ENCODE data around the gene DGKG. TPM values are rescaled to one million over a fixed set of nuclear protein-coding genes. Genes with fewer than 3 reads are reported as not detected.

DGKG gene
- total and polyA plus RNA-seq, 3 experiments from 2014 or later, result 0.04 to 0.20 TPM; not detected in 1

DNA sequence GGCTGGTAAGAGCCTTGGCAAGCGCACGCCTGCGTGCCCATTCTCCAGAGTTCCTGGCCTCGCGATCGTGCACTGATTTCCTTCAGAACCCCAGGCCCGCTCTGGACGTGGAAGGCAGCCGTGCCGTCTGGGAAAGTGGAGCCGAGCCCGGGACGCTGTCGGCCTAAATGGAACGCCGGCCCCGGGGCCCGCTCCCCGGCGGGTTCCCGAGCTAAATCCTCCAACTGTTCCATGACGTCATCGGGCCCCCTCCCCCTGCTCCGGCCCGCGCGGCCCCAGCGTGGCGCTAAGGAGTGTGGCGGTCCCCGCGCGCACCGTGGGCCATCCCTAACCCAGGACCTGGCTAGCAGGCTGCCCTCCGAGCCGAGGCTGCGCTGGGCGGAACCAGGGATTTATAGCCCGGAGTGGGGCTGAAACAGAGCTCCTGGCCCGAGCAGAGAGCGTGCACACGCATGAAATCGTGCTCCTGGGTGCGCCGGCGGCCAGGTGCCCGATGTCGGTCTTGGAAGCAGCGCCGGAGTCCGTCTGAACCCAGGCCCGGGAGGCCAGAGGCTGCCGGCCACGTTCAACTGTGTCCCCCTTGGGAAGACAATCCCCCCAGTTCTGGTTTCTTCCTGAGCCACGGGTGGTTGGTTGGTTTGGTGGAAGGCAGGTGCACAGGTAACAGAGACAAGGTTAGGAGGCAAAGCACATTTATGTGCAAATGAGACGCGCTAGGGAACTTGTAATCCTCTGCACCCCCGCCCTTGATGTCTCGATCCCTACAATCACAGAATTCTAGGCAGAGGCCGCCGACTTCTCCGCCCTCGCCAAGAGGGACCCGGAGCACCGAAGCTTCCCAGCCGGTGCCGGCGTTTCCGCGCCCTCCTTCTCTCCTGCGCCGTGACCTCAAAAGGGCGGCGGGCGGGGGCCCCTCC, 168.2 kb downstream of the DGKG start:
- H3K4me3 Mint-ChIP-seq, result no peak overlapping the region
- Histone ChIP-seq H3K27me3 (ENCODE audit: insufficient read depth, low read length, poor library complexity, severe bottlenecking) (peaks cover 9% of the 10 kb centered on the region), H3K36me3 (ENCODE audit: insufficient read depth, low read length) (no peaks in the 10 kb centered on the region), H3K9me3 (ENCODE audit: low read length) (no peaks in the 10 kb centered on the region), H3K4me1 (ENCODE audit: insufficient read depth, low read length) (no peaks in the 10 kb centered on the region), H3K4me3 (ENCODE audit: low read length) (no peak overlapping the region), H3K27ac (ENCODE audit: low read depth, low read length) (no peak overlapping the region)
- no peak overlapping the region for H3K27ac Mint-ChIP-seq
- no peak for DNase-seq
- no peaks in the 10 kb centered on the region for H3K9me3 Mint-ChIP-seq
- H3K4me1 Mint-ChIP-seq, result peaks cover 0 to 3% (median 2%) of the 10 kb centered on the region in 3 donors
- ChIA-PET CTCF (no interaction called here), POLR2A (interaction anchor here (0.6 kb wide), 1 partner anchor 81 kb away, joined by 7 read pairs; no protein-coding TSS in a partner anchor)
- H3K36me3 Mint-ChIP-seq, result no peaks in the 10 kb centered on the region
- H3K27me3 Mint-ChIP-seq, result peaks cover 16 to 27% of the 10 kb centered on the region in 2 donors

DNA sequence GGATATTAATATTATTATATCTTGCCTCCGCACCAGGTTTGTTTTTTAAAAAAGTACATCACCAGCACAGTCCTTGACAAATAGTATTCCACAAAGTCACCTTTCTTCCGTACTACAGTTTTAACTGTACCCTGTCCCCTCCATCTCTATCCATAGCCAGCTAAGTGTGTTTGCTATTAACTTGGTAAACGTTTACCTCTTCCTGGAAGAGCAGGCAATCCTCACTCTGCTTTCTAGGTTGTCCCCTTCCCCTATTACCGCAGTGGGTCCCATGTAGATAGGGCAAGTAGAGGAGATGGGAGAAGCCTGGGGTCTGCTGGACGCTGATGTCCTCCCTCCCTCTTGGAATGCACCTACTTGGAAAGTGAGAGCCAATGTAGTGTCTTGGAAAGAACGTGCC, 169.2 kb downstream of the DGKG start:
- H3K4me3 Mint-ChIP-seq, result no peak overlapping the region
- no peaks in the 10 kb centered on the region for H3K36me3 Mint-ChIP-seq
- Histone ChIP-seq H3K36me3 (ENCODE audit: insufficient read depth, low read length) (no peaks in the 10 kb centered on the region), H3K27ac (ENCODE audit: low read depth, low read length) (no peak overlapping the region), H3K4me3 (ENCODE audit: low read length) (no peak overlapping the region), H3K4me1 (ENCODE audit: insufficient read depth, low read length) (no peaks in the 10 kb centered on the region), H3K27me3 (ENCODE audit: insufficient read depth, low read length, poor library complexity, severe bottlenecking) (peaks cover 9% of the 10 kb centered on the region), H3K9me3 (ENCODE audit: low read length) (no peaks in the 10 kb centered on the region)
- H3K27ac Mint-ChIP-seq, result no peak overlapping the region
- no peak for DNase-seq
- H3K9me3 Mint-ChIP-seq, result no peaks in the 10 kb centered on the region
- CTCF ChIA-PET, result no interaction called here
- H3K27me3 Mint-ChIP-seq, result peaks cover 16 to 27% of the 10 kb centered on the region in 2 donors
- POLR2A ChIA-PET, result no interaction called here
- peaks cover 0 to 3% (median 2%) of the 10 kb centered on the region in 3 donors for H3K4me1 Mint-ChIP-seq

DNA sequence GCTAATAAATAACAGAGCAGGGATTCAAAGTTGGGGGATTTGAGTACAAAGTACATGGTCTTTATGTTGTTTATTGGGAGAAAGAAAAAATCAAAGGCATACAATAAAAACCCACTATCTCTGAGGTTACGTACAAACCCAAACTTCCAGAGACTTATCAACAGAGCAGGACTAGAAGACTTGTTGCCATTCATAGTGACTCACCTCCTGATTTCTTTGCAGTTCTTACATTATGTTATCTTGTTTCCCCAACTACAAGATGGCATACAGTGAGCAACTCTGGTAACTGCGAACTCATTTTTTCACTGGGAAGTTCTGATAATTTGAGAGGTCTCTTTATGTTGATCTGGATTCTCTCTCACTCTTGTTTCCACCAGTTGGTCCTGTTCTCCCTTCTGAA, 172.5 kb downstream of the DGKG start:
- Histone ChIP-seq H3K9me3 (ENCODE audit: low read length) (no peaks in the 10 kb centered on the region), H3K27me3 (ENCODE audit: insufficient read depth, low read length, poor library complexity, severe bottlenecking) (peaks cover 7% of the 10 kb centered on the region), H3K4me1 (ENCODE audit: insufficient read depth, low read length) (peaks cover 13% of the 10 kb centered on the region), H3K27ac (ENCODE audit: low read depth, low read length) (no peak overlapping the region), H3K36me3 (ENCODE audit: insufficient read depth, low read length) (no peaks in the 10 kb centered on the region), H3K4me3 (ENCODE audit: low read length) (no peak overlapping the region)
- H3K27me3 Mint-ChIP-seq, result peaks cover 9 to 17% of the 10 kb centered on the region in 2 donors
- H3K27ac Mint-ChIP-seq, result no peak overlapping the region
- POLR2A ChIA-PET, result no interaction called here
- no peaks in the 10 kb centered on the region for H3K9me3 Mint-ChIP-seq
- H3K36me3 Mint-ChIP-seq, result no peaks in the 10 kb centered on the region
- CTCF ChIA-PET, result interaction anchor here (1.0 kb wide), 1 partner anchor 10 kb away, joined by 3 read pairs; no protein-coding TSS in a partner anchor
- no peak for DNase-seq
- peaks cover 11 to 17% (median 16%) of the 10 kb centered on the region in 3 donors for H3K4me1 Mint-ChIP-seq
- H3K4me3 Mint-ChIP-seq, result no peak overlapping the region

DNA sequence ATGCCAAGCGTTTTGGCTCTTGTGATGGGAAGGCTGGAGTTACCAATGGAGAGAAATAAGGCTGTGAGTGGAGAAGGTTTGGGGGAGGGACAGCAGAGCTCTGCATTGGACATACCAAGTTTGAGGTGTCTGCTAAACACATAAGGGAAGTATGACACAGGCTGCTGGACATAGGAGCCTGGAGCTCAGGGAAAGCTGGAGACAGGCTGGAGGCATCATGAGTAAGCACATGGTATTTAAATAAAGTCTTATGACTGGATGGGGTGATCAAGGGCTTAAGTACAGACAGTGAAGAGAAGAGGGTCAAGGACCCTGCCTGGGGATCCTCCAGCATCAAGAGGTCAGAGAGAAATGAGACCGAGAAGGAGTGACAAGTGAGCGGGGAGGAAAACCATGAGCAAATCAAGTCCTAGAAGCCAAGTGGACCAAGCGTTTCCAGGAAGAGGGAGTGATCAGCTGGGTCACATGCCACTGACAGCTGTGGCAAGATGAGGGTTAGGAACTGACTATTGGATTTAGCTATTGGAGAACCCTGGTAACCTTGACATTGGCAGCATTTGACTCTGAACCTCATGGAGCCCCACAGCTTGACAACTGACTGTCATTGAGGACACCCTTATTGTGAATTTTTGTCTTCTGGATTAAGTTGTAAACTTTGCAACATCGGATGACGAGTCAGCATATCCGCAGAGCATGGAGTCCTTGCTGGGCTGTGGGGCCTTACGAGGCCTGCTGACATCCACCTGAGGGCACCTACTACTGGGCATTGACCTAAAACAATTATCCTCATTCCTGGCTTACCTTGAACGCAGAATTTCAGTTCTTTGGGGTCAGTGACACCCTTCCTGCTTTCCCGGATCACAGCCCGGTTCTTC, 174.4 kb downstream of the DGKG start:
- H3K9me3 Mint-ChIP-seq, result no peaks in the 10 kb centered on the region
- peaks cover 4 to 5% of the 10 kb centered on the region in 2 donors for H3K27me3 Mint-ChIP-seq
- no peaks in the 10 kb centered on the region for H3K36me3 ChIP-seq (ENCODE audit: insufficient read depth, low read length)
- no peak overlapping the region for H3K27ac Mint-ChIP-seq
- H3K9me3 ChIP-seq (ENCODE audit: low read length), result no peaks in the 10 kb centered on the region
- H3K36me3 Mint-ChIP-seq, result no peaks in the 10 kb centered on the region
- H3K27ac ChIP-seq (ENCODE audit: low read depth, low read length), result no peak overlapping the region
- POLR2A ChIA-PET, result no interaction called here
- peak overlapping the region in 1 of 7 donors; percentile 18 for H3K4me3 Mint-ChIP-seq
- H3K4me1 Mint-ChIP-seq, result peaks cover 13 to 15% (median 14%) of the 10 kb centered on the region in 3 donors
- H3K27me3 ChIP-seq (ENCODE audit: insufficient read depth, low read length, poor library complexity, severe bottlenecking), result no peaks in the 10 kb centered on the region
- H3K4me3 ChIP-seq (ENCODE audit: low read length), result no peak overlapping the region
- CTCF ChIA-PET, result interaction anchor here (1.4 kb wide), 1 partner anchor 12 kb away, joined by 4 read pairs; no protein-coding TSS in a partner anchor
- H3K4me1 ChIP-seq (ENCODE audit: insufficient read depth, low read length), result peaks cover 14% of the 10 kb centered on the region
- DNase-seq, result no peak

DNA sequence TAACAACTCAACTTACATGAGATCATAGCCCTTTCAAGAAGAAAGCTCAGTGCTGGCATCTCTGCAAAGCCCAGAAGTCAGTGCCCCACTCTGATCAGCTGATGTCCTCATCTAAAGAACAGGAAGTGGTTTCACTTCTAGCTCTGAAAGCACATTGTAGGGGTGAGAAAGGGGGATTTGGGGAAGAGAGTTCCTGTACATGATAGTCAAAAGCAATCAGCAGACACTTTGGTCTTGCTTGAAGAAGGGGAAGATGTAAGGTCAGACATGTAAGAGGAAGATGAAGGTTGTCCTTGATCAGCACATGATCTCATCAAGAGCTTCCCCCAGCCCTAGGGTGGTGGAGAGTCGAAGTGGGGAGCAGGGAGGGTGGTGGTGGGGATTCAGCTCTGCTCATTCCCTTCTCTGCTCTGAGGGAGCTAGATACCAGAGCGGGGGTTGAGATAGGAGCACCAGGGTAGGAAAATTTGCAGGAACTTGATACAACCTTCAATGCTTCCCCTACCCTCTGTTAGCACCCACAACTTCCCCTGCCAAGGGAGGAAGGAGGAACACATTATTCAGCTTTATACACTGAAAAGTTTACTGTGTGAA, 176.7 kb downstream of the DGKG start:
- H3K36me3 ChIP-seq (ENCODE audit: insufficient read depth, low read length), result no peaks in the 10 kb centered on the region
- ChIA-PET CTCF (interaction anchor here (1.2 kb wide), 1 partner anchor 75 kb away, joined by 3 read pairs; no protein-coding TSS in a partner anchor), POLR2A (no interaction called here)
- H3K27ac ChIP-seq (ENCODE audit: low read depth, low read length), result no peak overlapping the region
- H3K4me1 ChIP-seq (ENCODE audit: insufficient read depth, low read length), result peaks cover 17% of the 10 kb centered on the region
- no peaks in the 10 kb centered on the region for H3K27me3 ChIP-seq (ENCODE audit: insufficient read depth, low read length, poor library complexity, severe bottlenecking)
- H3K4me1 Mint-ChIP-seq, result peaks cover 20 to 24% (median 20%) of the 10 kb centered on the region in 3 donors
- no peak overlapping the region for H3K4me3 ChIP-seq (ENCODE audit: low read length)
- peaks cover 0 to 5% of the 10 kb centered on the region in 2 donors for H3K27me3 Mint-ChIP-seq
- H3K9me3 Mint-ChIP-seq, result no peaks in the 10 kb centered on the region
- H3K9me3 ChIP-seq (ENCODE audit: low read length), result no peaks in the 10 kb centered on the region
- H3K36me3 Mint-ChIP-seq, result no peaks in the 10 kb centered on the region
- H3K27ac Mint-ChIP-seq, result peak overlapping the region; percentile 0 to 82 (median 50)
- H3K4me3 Mint-ChIP-seq, result peak overlapping the region in 6 of 7 donors; percentile 24 to 66 (median 38)
- peak in 2 of 5 donors; percentile 11 to 34 for DNase-seq

DNA sequence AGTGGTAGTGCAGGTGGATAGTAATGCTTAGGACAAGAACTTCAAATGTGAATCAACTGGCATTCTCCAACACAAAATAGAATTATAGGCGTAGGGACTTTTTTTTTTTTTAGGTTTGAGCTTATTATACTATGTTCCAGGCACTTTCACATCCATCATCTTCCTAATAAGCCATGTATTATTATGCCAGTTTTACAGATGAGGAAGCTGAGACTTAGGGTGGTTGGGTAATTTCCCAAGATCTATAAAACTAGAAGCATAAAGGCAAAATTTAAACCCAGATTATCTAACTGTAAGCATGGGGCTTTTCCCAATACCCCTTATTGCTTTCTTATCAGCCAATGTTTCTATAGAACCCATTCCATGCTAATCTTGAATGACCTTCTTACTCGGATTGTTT, 178.0 kb downstream of the DGKG start:
- Histone ChIP-seq H3K36me3 (ENCODE audit: insufficient read depth, low read length) (no peaks in the 10 kb centered on the region), H3K9me3 (ENCODE audit: low read length) (no peaks in the 10 kb centered on the region), H3K27ac (ENCODE audit: low read depth, low read length) (no peak overlapping the region), H3K4me1 (ENCODE audit: insufficient read depth, low read length) (peaks cover 18% of the 10 kb centered on the region), H3K27me3 (ENCODE audit: insufficient read depth, low read length, poor library complexity, severe bottlenecking) (no peaks in the 10 kb centered on the region), H3K4me3 (ENCODE audit: low read length) (no peak overlapping the region)
- H3K36me3 Mint-ChIP-seq, result no peaks in the 10 kb centered on the region
- POLR2A ChIA-PET, result no interaction called here
- CTCF ChIA-PET, result interaction anchor here (0.7 to 1.2 kb wide), 2 partner anchors 76 to 356 kb away, joined by 3 read pairs; no protein-coding TSS in a partner anchor
- peaks cover 0 to 5% of the 10 kb centered on the region in 2 donors for H3K27me3 Mint-ChIP-seq
- no peak overlapping the region for H3K4me3 Mint-ChIP-seq
- DNase-seq, result no peak
- H3K9me3 Mint-ChIP-seq, result no peaks in the 10 kb centered on the region
- peaks cover 24 to 29% (median 26%) of the 10 kb centered on the region in 3 donors for H3K4me1 Mint-ChIP-seq
- no peak overlapping the region for H3K27ac Mint-ChIP-seq

DNA sequence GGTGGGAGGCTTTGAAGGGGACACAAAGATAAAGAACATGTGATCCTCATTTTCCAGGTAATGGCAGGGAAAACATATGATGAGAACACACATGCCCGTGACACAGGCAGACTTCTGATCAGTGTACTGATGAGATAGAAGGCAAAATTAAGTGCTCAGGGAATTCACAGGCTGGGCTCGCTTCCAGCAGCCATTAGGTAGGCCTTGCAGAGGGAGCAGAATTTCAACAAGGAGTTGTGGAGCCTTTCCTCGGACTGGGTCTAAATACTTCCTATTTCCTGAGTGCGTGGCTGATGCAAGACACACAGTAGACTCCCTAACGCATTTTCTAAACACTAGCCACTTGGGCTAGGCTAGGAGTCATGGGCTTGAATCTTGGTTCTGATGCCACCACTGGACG, 179.2 kb downstream of the DGKG start:
- POLR2A ChIA-PET, result no interaction called here
- CTCF ChIA-PET, result no interaction called here

More for the DNA sequence above, 179.2 kb downstream of the DGKG start:
- no peak for DNase-seq
- H3K27ac Mint-ChIP-seq, result no peak overlapping the region
- H3K4me1 Mint-ChIP-seq, result peaks cover 24 to 29% (median 26%) of the 10 kb centered on the region in 3 donors
- Histone ChIP-seq H3K4me1 (ENCODE audit: insufficient read depth, low read length) (peaks cover 18% of the 10 kb centered on the region), H3K9me3 (ENCODE audit: low read length) (no peaks in the 10 kb centered on the region), H3K4me3 (ENCODE audit: low read length) (no peak overlapping the region), H3K27me3 (ENCODE audit: insufficient read depth, low read length, poor library complexity, severe bottlenecking) (no peaks in the 10 kb centered on the region), H3K36me3 (ENCODE audit: insufficient read depth, low read length) (no peaks in the 10 kb centered on the region), H3K27ac (ENCODE audit: low read depth, low read length) (no peak overlapping the region)
- peaks cover 0 to 5% of the 10 kb centered on the region in 2 donors for H3K27me3 Mint-ChIP-seq
- H3K36me3 Mint-ChIP-seq, result no peaks in the 10 kb centered on the region
- H3K4me3 Mint-ChIP-seq, result no peak overlapping the region
- H3K9me3 Mint-ChIP-seq, result no peaks in the 10 kb centered on the region

Measured in CD8-positive, alpha-beta memory T cell (primary cell).